OCI-LY1 (cell line): ENCODE measurements around the gene FBN2.

Experiments
- H2AFZ ChIP-seq: fragments of 200-600 bp; sonication (generic), shearing (Covaris generic); 2 replicates; pipeline ENCODE4 v1.6.0; 2014; ENCODE audit warnings: antibody characterized with exemption, mild to moderate bottlenecking, low read length
- H3F3A ChIP-seq: fragments of 200-600 bp; sonication (generic), shearing (Covaris generic); 2 replicates; pipeline ENCODE4 v1.6.0; 2014; ENCODE audit warnings: mild to moderate bottlenecking, antibody characterized with exemption, low read length, moderate library complexity; ENCODE audit not compliant: insufficient read depth
- H3K27ac ChIP-seq: fragments of 200-600 bp; sonication (generic); 2 replicates; pipeline ENCODE4 v1.5.1; 2014; ENCODE audit warnings: low read length, mixed run types, mild to moderate bottlenecking, low read depth; ENCODE audit not compliant: poor library complexity, severe bottlenecking
- H3K27me3 ChIP-seq: fragments of 200-600 bp; sonication (generic); 2 replicates; pipeline ENCODE4 v1.6.0; 2014; ENCODE audit warnings: antibody characterized with exemption, mild to moderate bottlenecking, low read length, moderate library complexity; ENCODE audit not compliant: insufficient read depth
- H3K36me3 ChIP-seq: fragments of 200-600 bp; sonication (generic); 2 replicates; pipeline ENCODE4 v1.6.1; 2014; ENCODE audit warnings: mild to moderate bottlenecking, antibody characterized with exemption, low read length, moderate library complexity, mixed read lengths; ENCODE audit not compliant: insufficient read depth
- H3K4me1 ChIP-seq: fragments of 200-600 bp; sonication (generic); 2 replicates; pipeline ENCODE4 v1.5.1; 2014; ENCODE audit warnings: mild to moderate bottlenecking, low read length, moderate library complexity; ENCODE audit not compliant: insufficient read depth, severe bottlenecking
- H3K4me2 ChIP-seq: fragments of 200-600 bp; sonication (generic), shearing (Covaris generic); 2 replicates; pipeline ENCODE4 v1.6.1; 2014; ENCODE audit warnings: low read length
- H3K4me3 ChIP-seq: fragments of 200-600 bp; sonication (generic); 2 replicates; pipeline ENCODE4 v1.5.1; 2014; ENCODE audit warnings: low read length, low read depth, mild to moderate bottlenecking, mixed read lengths; ENCODE audit not compliant: poor library complexity, severe bottlenecking
- H3K79me2 ChIP-seq: fragments of 200-600 bp; shearing (Covaris generic); 2 replicates; pipeline ENCODE4 v1.6.1; 2016; ENCODE audit warnings: mixed run types, low read length, mixed read lengths; ENCODE audit not compliant: insufficient read depth
- H3K9ac ChIP-seq: fragments of 200-600 bp; sonication (generic), shearing (Covaris generic); 2 replicates; pipeline ENCODE4 v1.6.1; 2014; ENCODE audit warnings: mild to moderate bottlenecking, low read length, mixed read lengths
- H3K9me2 ChIP-seq: fragments of 200-600 bp; sonication (generic), shearing (Covaris generic); 2 replicates; pipeline ENCODE4 v1.6.1; 2014; ENCODE audit warnings: low read depth, mild to moderate bottlenecking, low read length, mixed read lengths
- H3K9me3 ChIP-seq: fragments of 200-600 bp; shearing (Covaris generic); 2 replicates; pipeline ENCODE4 v1.6.1; 2014; ENCODE audit warnings: low read length, mixed read lengths
- H4K20me1 ChIP-seq: fragments of 200-600 bp; sonication (generic), shearing (Covaris generic); 2 replicates; pipeline ENCODE4 v1.6.0; 2016; ENCODE audit warnings: mild to moderate bottlenecking, low read length; ENCODE audit not compliant: insufficient read depth
- CTCF ChIP-seq: fragments of 200-600 bp; sonication (generic), shearing (Covaris generic); IDR thresholded peaks from 2 replicates; pipeline ENCODE4 v1.5.1; 2017; ENCODE audit warnings: mild to moderate bottlenecking, antibody characterized with exemption, low read length, moderate library complexity, mixed read lengths
- EZH2 ChIP-seq: fragments of 200-600 bp; sonication (generic), shearing (Covaris generic); IDR thresholded peaks from 2 replicates; pipeline ENCODE4 v1.8.0; 2017; ENCODE audit warnings: borderline replicate concordance, mixed run types, mild to moderate bottlenecking, antibody characterized with exemption, low read length, moderate library complexity, mixed read lengths

Gene FBN2

GRCh38 chr5:128536254-128537220 lies 1.5 kb downstream of the FBN2 start:
- no peaks in the 10 kb centered on the region for H3K79me2 ChIP-seq
- H3K9ac ChIP-seq = no peak overlapping the region

DNA sequence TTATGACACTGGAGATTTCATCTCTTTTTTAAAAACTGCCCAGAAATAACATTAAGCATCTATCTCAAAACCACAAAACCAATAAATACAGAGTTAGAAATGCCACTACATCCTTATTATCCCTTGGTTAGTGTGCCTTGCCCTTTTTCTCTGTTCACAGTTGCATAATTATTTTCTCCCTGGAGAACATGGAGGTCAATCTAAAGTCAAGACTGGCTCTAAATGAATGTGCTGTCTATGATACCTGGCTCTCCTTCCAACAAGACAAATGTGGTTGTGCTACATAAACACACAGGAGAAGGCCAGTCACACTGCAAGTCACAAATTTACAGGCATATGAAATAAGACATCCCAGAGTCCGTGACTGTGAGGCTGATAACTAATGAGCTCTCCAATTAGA lies 2.8 kb downstream of the FBN2 start:
- Histone ChIP-seq H3K9me2 (no peaks in the 10 kb centered on the region), H3K4me2 (no peak overlapping the region), H3K9ac (no peak overlapping the region), H2AFZ (no peak overlapping the region), H3K79me2 (no peaks in the 10 kb centered on the region), H3K4me3 (no peak overlapping the region), H3K4me1 (no peaks in the 10 kb centered on the region), H3F3A (no peaks in the 10 kb centered on the region), H4K20me1 (no peaks in the 10 kb centered on the region), H3K27ac (no peak overlapping the region), H3K36me3 (no peaks in the 10 kb centered on the region), H3K9me3 (no peaks in the 10 kb centered on the region), H3K27me3 (no peaks in the 10 kb centered on the region)
- TF ChIP-seq EZH2 = no peak
- no peak for TF ChIP-seq CTCF

More at GRCh38 chr5:128536254-128537220, 1.5 kb downstream of the FBN2 start:
- Histone ChIP-seq H3K4me1 (no peaks in the 10 kb centered on the region), H3K9me3 (no peaks in the 10 kb centered on the region), H4K20me1 (no peaks in the 10 kb centered on the region), H3F3A (no peaks in the 10 kb centered on the region), H2AFZ (no peak overlapping the region), H3K27ac (no peak overlapping the region), H3K4me2 (no peak overlapping the region), H3K9me2 (no peaks in the 10 kb centered on the region), H3K27me3 (no peaks in the 10 kb centered on the region), H3K4me3 (no peak overlapping the region), H3K36me3 (no peaks in the 10 kb centered on the region)
- TF ChIP-seq EZH2 = no peak
- no peak for TF ChIP-seq CTCF

GRCh38 chr5:128534726-128535125 lies 3.3 kb downstream of the FBN2 start:
- no peak overlapping the region for H3K9ac ChIP-seq
- H3K9me3 ChIP-seq = no peaks in the 10 kb centered on the region
- H3K79me2 ChIP-seq = no peaks in the 10 kb centered on the region
- H3K4me1 ChIP-seq = no peaks in the 10 kb centered on the region
- no peaks in the 10 kb centered on the region for H4K20me1 ChIP-seq
- H3F3A ChIP-seq = no peaks in the 10 kb centered on the region
- no peaks in the 10 kb centered on the region for H3K9me2 ChIP-seq
- H3K4me2 ChIP-seq = no peak overlapping the region
- no peak overlapping the region for H2AFZ ChIP-seq
- TF ChIP-seq CTCF = no peak
- TF ChIP-seq EZH2 = no peak
- H3K27ac ChIP-seq = no peak overlapping the region
- no peak overlapping the region for H3K4me3 ChIP-seq
- H3K36me3 ChIP-seq = no peaks in the 10 kb centered on the region
- no peaks in the 10 kb centered on the region for H3K27me3 ChIP-seq
